Measurements from ENCODE around the gene OBSL1. TPM values are rescaled to one million over a fixed set of nuclear protein-coding genes. Genes with fewer than 3 reads are reported as not detected.
A peak's percentile ranks its signal among the peaks of the same experiment; 100 is the strongest.

The OBSL1 gene
- total RNA-seq, 1 donor from 2014 or later: 165 TPM

DNA sequence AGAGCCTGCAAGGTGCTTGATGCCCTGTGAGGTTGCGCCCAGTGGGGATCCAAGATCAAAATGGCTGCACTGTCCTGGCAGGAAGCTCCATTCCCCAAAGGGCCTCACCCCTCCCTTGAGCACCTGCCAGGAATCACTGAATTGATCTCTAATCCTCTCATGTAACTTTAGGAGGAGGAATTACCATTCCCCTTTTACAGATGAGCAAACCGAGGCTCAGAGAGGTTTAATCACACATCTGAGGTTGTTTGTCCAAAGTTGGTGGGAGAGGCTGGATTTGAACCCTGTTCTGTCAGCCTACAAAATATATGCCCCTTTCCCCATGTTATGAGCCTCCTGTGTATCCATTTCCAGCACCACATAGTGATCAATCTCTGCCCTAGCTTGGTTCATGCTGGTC, 46.5 kb downstream of the OBSL1 start:
- no peak for DNase-seq
- intact Hi-C loops (cut with DNase I): no loop called here
- ATAC-seq (ENCODE audit: poor library complexity): no peak

DNA sequence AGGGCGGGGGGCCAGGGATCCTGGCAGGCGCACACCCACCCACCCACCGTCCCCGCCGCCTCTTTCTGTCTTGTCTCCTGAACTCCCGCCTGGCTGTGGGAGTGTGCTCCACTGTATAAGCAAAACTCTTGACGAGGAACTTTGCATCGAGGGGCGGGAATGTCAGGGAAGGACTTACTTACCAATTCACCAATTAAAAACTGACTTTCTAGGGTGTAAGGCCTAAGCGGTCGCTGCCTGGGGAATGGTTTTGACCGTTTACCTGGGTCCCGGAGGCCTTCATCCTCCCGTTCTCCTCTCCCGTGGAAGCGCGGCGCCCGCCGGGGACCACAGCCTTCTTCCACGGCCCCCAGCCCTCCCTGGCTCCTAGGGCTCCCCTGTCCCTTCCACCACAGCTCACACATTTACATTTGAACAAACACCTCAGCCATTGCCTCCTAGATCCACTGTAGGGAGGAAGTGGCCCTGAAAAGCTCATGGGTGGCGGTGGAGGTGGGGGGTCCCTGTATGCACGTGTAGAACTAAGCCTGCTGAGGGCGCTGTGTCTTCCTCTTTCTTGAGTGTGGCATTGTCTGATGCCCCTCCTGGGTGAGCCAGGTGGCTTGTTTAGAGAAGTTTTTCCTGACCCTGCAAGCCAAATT, 48.2 kb downstream of the OBSL1 start:
- intact Hi-C loops (cut with DNase I): no loop called here
- DNase-seq (no peak), ATAC-seq (ENCODE audit: poor library complexity) (no peak)

DNA sequence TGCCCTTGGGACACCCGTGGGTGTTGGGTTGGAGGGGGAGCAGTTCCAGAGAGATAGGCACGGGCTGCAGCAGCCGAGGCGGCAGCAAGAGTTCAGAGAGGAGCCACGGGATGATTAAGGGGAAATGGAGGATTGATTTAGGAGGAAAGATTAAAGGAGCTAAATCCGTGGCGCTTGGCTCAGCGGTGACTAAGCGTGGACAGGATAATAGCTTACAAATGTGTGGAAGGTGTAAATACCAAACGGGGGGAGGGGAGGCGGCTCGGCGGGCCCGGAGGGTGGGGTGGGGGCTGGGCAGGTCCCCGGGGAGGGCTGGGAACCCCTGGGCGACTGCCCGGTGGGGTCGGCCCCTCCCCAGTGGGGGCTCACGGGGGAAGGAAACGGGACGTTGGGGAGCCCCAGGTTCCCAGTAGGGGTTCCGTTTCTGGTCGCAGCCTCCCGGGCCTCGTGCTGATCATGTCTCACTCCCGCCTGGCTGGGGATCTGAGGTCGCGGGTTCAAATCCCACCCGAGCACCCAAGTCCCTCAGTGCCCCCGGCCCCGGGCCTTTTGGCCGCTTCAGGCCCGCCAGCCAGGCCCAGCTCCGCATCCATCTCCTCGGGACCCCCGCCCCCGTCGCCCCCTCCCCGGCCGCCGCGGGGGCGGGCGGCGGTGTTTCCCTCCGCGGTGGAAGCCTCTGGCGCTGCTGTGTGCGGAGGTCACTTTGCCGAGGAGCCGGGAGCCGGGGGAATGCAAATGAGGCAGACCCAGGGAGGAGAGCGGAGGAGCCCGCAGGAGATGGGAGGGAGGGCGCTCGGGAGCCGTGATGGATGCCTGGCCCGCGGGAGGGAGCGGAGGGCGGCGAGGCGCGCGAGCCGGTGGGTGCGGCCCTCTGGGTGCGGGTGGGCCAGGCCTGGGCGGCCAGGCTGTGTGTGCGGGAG, 49.0 kb downstream of the OBSL1 start:
- no peak for DNase-seq
- ATAC-seq (ENCODE audit: poor library complexity): peak; percentile 23
- intact Hi-C loops (cut with DNase I): no loop called here

- ATAC-seq (ENCODE audit: poor library complexity) (peak; percentile 78), DNase-seq (peak; percentile 61)
- intact Hi-C loops (cut with DNase I): no loop called here
Measured at GRCh38 chr2:219521066-219521880, 50.1 kb downstream of the OBSL1 start.

GRCh38 chr2:219520079-219520478, 51.3 kb downstream of the OBSL1 start:
- ATAC-seq (ENCODE audit: poor library complexity): no peak
- DNase-seq: no peak
- intact Hi-C loops (cut with DNase I): no loop called here

GRCh38 chr2:219519526-219519916, 51.8 kb downstream of the OBSL1 start:
- no peak for DNase-seq
- no peak for ATAC-seq (ENCODE audit: poor library complexity)
- intact Hi-C loops (cut with DNase I): no loop called here

DNA sequence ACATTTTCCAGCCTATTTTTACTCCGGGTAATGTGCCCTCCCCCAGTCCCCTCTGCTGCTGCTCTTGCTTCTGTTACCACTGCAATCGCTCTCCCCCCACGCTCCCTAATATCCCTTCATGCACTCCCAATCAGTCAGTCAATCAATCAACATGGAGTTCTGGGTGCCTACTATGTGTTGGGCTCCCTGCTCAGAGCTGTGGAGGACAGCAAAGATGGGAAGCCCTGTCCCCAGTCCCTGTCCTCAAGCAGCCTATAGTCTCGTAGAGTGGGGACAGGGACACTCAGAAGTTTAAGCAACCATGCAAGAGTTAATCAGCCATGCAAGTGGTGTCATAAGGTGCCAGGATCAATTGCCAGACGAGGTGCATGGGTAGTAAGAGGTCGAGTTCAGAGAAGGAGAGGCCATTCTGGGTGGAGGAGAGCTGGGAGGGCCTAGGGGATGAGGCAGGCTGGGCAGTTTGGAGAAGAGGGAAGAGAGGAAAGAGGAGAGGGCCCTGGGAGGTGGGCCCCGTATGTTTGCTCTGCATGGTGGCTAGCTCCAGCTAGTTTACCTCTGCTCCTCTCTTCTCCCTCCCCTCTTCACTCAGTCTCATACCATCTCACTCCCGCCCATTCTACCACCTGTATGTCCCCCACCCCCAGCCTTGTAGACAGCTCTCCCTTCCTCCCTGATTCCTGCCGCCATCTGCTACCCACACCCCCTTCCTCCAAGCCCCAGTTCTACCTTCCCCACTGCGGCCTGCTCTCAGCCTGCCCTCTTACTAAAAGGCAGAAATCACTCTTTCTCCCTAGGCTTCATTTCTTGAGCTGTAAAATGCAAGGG, 53.2 kb downstream of the OBSL1 start:
- DNase-seq: no peak

GRCh38 chr2:219516888-219517287, 54.5 kb downstream of the OBSL1 start:
- DNase-seq: no peak
- ATAC-seq (ENCODE audit: poor library complexity): no peak
- intact Hi-C loops (cut with DNase I): no loop called here

More for the DNA sequence above, 53.2 kb downstream of the OBSL1 start:
- intact Hi-C loops (cut with DNase I): no loop called here
- ATAC-seq (ENCODE audit: poor library complexity): no peak

DNA sequence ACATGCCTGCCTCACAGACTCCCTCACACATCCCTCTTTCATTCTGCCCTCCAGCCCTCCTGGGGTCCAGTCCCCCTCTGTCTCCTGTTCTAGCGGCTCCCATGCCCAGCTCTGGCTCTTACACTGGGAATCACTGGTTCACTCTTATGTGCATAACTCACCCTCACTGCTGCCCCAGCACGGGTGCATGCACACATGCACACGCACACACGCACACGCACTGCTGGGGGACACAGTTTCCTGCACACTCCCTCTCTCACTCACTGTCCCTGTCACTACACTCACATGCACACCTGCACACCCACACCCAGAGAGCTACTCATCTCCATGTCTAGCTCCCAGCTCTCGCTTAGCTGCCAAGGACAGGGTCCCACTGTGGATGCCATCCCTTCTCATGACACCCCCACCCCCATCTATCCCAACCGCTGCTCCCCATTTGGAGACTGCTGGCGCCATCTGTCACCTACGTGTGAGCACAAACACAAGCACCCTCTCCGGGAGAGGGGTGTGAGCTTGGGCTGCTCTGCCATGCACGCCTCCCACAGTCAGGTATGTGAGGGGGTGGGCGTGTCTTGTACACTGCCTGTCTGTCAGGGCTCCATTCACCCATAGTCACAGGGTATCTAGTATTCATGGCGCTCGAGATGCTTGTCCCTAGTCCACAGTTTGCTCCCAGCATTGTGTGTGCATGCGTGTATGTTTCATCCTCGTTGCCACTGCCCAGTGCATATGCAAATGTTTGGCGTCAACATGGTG, 55.3 kb downstream of the OBSL1 start:
- intact Hi-C loops (cut with DNase I): no loop called here
- DNase-seq (no peak), ATAC-seq (ENCODE audit: poor library complexity) (no peak)

DNA sequence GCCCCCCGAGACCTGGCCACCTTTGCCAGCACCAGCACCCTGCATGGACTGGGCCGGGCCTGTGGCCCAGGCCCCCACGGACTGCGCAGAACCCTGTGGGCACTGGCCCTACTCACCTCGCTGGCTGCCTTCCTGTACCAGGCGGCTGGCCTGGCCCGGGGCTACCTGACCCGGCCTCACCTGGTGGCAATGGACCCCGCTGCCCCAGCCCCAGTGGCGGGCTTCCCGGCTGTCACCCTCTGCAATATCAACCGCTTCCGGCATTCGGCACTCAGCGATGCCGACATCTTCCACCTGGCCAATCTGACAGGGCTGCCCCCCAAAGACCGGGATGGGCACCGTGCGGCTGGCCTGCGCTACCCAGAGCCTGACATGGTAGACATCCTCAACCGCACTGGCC, 56.5 kb downstream of the OBSL1 start:
- no peak for ATAC-seq (ENCODE audit: poor library complexity)
- intact Hi-C loops (cut with DNase I): no loop called here
- no peak for DNase-seq

DNA sequence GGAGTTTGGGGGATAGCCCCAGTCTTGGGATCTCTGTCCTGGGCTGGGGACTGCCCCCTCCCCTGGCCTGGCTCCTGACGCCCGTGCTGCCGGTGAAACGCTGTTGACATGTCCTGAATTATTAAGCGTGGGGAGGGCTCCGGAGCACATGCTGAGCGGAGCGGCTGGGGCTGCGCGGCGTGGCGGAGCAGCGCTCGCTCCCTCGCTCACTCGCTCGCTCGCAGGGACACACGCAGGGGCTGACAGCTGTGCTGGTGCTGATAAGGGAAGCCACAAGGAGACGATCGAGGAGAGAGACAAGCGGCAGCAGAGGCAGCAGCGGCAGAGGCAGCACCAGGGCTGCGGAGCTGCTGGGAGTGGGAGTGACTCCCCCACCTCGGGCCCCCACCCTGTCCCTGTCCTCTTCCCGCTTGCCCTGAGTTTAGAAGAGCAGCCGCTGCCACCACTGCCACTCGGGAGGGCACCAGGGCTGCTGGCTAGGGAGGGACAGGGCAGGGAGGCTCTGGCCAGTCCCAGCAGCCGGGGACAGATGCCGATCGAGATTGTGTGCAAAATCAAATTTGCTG, 57.1 kb downstream of the OBSL1 start, which contains the start of gene ASIC4:
Gene ASIC4, plus strand, starts transcription at position 287 of the 566 bp plus-strand sequence. Its CDS starts 243 bp downstream, at position 530.
- DNase-seq: no peak
- ATAC-seq (ENCODE audit: poor library complexity): peak; percentile 33
- intact Hi-C loops (cut with DNase I): no loop called here

- DNase-seq: no peak
- intact Hi-C loops (cut with DNase I): no loop called here
- no peak for ATAC-seq (ENCODE audit: poor library complexity)
Measured at GRCh38 chr2:219513787-219514186, 57.6 kb downstream of the OBSL1 start.

GRCh38 chr2:219512524-219513216, 58.7 kb downstream of the OBSL1 start:
- intact Hi-C loops (cut with DNase I): no loop called here
- no peak for ATAC-seq (ENCODE audit: poor library complexity)
- DNase-seq: no peak

DNA sequence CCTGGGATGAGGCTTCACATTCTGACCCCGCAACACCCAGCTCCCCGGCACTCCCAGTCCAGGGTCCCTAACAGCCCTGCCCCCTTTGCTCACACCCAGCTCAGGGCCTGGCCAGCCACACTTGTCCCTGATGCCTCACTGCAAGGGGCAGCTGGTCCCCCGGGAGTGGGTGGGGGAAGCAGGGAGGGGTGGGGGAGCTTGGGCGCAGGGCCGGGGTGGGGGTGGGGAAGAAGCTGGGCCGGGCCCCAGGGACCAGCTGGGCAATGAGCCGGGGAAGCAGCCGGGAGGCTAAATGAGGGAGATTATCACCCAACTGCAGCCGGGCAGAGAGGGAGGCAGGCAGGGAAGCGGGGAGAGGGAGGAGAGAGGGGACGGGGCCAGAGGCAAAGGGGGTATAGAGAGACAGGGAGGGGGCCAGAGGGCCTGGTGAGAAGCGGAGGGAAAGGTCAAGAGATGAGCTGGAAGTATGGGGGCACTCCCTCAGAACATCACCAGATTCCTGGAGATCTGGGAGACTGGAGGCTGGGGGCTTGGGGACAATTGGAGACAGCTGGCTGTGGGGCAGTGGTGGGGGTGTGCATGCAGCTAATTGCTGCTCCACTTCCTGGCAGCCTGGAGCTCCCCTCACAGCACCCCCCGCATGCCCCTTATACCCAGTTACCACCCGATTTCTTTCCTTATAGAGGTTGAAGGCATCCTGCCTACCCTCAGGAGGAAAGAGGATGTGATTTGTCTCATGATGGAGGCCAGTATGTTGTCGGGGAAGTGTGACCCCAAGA, 59.6 kb downstream of the OBSL1 start:
- DNase-seq (no peak), ATAC-seq (ENCODE audit: poor library complexity) (no peak)
- intact Hi-C loops (cut with DNase I): no loop called here

- no peak for DNase-seq
- intact Hi-C loops (cut with DNase I): no loop called here
- no peak for ATAC-seq (ENCODE audit: poor library complexity)
Measured at GRCh38 chr2:219510512-219511135, 60.7 kb downstream of the OBSL1 start.
